GM19397 (cell line): ENCODE measurements around the gene LINC01488.

ENCODE experiments used
- ATAC-seq: cut with Tn5 transposase; IDR thresholded peaks from one replicate; pipeline ENCODE4 v1.9.1; 2021; ENCODE audit warnings: mild to moderate bottlenecking, moderate library complexity; ENCODE audit not compliant: unreplicated experiment

Gene LINC01488

GRCh38 chr11:69504576-69505335 is 23.3 kb downstream of the LINC01488 start:
- ATAC-seq: no peak

- no peak for ATAC-seq
These were observed 27.5 kb downstream of the LINC01488 start for GRCh38 chr11:69508974-69509373.

GRCh38 chr11:69509381-69509780 is 27.9 kb downstream of the LINC01488 start:
- ATAC-seq: no peak

- no peak for ATAC-seq
These were observed 28.5 kb downstream of the LINC01488 start for GRCh38 chr11:69509846-69510390.

- ATAC-seq: no peak
These were observed 29.3 kb downstream of the LINC01488 start for GRCh38 chr11:69510471-69511357.

- no peak for ATAC-seq
These were observed 30.0 kb downstream of the LINC01488 start for GRCh38 chr11:69511358-69512055.

- no peak for ATAC-seq
These were observed 30.7 kb downstream of the LINC01488 start for GRCh38 chr11:69512136-69512535.

- no peak for ATAC-seq
These were observed 31.3 kb downstream of the LINC01488 start for GRCh38 chr11:69512790-69513189.

- ATAC-seq: no peak
These were observed 31.7 kb downstream of the LINC01488 start for GRCh38 chr11:69513196-69513595.

- ATAC-seq: no peak
These were observed 32.3 kb downstream of the LINC01488 start for GRCh38 chr11:69513663-69514224.

- no peak for ATAC-seq
These were observed 33.3 kb downstream of the LINC01488 start for GRCh38 chr11:69514771-69515170.

GRCh38 chr11:69515271-69516245 is 34.1 kb downstream of the LINC01488 start:
- ATAC-seq: no peak

- no peak for ATAC-seq
These were observed 35.1 kb downstream of the LINC01488 start for GRCh38 chr11:69516526-69516925.

- ATAC-seq: no peak
These were observed 36.9 kb downstream of the LINC01488 start for GRCh38 chr11:69518081-69518950.

- ATAC-seq: no peak
These were observed 38.9 kb downstream of the LINC01488 start for GRCh38 chr11:69520186-69520916.

- no peak for ATAC-seq
These were observed 40.0 kb downstream of the LINC01488 start for GRCh38 chr11:69521457-69521856.

GRCh38 chr11:69523453-69523852 is 42.0 kb downstream of the LINC01488 start:
- no peak for ATAC-seq

GRCh38 chr11:69524291-69524882 is 42.9 kb downstream of the LINC01488 start:
- ATAC-seq: no peak
